ENCODE data around the gene TNFRSF21. TPM values are rescaled to one million over a fixed set of nuclear protein-coding genes. Genes with fewer than 3 reads are reported as not detected.

TNFRSF21 gene
- total and polyA plus RNA-seq, 2 of the 8 experiments (the other 6 are each of a cell fraction or from before 2014, with no cell fraction given), result 16.4 to 52.7 TPM

GRCh38 chr6:47206626-47207025 is 103.1 kb downstream of the TNFRSF21 start (continued):
- TF ChIP-seq PHF8 (conservative IDR thresholded peaks at IDR 0.05; ENCODE audit: low read depth, low read length), result no peak
- no peak for TF ChIP-seq USF2 (IDR thresholded peaks at IDR 0.05; ENCODE audit: low read length)
- no peak for TF ChIP-seq KDM5A (IDR thresholded peaks at IDR 0.05; ENCODE audit: low read length)
- TF ChIP-seq POLR2AphosphoS5 (IDR thresholded peaks at IDR 0.05; ENCODE audit: low read depth, low read length), result no peak
- no peak for TF ChIP-seq ASH2L (IDR thresholded peaks at IDR 0.05; ENCODE audit: low read length)
- no peak for TF ChIP-seq JUND (IDR thresholded peaks at IDR 0.05; ENCODE audit: low read length)
- no peak for TF ChIP-seq TEAD4 (IDR thresholded peaks at IDR 0.05; ENCODE audit: low read depth, low read length)
- TF ChIP-seq CHD2 (IDR thresholded peaks at IDR 0.05; ENCODE audit: low read length), result no peak
- no peak for TF ChIP-seq SRF (IDR thresholded peaks at IDR 0.05; ENCODE audit: low read depth, low read length)
